ENCODE data around the gene DIAPH3.

DNA sequence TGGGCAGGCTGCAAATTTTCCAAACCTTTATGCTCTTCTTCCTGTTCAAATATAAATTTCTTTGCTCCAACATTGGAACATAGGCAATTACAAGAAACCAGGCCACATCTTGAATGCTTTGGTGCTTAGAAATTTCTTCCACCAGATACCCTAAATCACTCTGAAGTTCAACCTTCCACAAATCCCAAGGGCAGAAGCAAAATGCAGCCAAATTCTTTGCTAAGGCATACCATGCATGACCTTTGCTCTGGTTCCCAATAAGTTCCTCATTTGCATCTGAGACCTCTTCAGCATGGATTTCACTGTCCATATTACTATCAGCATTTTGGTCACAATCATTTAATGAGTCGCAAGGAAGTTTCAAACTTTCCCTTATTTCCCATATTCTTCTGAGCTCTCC, 130.9 kb downstream of the DIAPH3 start:
- TF ChIP-seq, protein P1, sequence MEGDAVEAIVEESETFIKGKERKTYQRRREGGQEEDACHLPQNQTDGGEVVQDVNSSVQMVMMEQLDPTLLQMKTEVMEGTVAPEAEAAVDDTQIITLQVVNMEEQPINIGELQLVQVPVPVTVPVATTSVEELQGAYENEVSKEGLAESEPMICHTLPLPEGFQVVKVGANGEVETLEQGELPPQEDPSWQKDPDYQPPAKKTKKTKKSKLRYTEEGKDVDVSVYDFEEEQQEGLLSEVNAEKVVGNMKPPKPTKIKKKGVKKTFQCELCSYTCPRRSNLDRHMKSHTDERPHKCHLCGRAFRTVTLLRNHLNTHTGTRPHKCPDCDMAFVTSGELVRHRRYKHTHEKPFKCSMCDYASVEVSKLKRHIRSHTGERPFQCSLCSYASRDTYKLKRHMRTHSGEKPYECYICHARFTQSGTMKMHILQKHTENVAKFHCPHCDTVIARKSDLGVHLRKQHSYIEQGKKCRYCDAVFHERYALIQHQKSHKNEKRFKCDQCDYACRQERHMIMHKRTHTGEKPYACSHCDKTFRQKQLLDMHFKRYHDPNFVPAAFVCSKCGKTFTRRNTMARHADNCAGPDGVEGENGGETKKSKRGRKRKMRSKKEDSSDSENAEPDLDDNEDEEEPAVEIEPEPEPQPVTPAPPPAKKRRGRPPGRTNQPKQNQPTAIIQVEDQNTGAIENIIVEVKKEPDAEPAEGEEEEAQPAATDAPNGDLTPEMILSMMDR (IDR thresholded peaks at IDR 0.05), result no peak
- no peak for TF ChIP-seq POLR2AphosphoS5 (IDR thresholded peaks at IDR 0.05)
- TF ChIP-seq POLR2A (IDR thresholded peaks at IDR 0.05), result no peak

Data from prostate gland (tissue), 2 donors.